ENCODE data around the gene TK2. TPM values are rescaled to one million over a fixed set of nuclear protein-coding genes. Genes with fewer than 3 reads are reported as not detected.
A peak's percentile ranks its signal among the peaks of the same experiment; 100 is the strongest.
"Not testable (repeated sequence)": the region's sequence is repeated elsewhere in the genome, so short reads cannot be mapped to it uniquely, and the experiment has no call there.

TK2 gene
- total RNA-seq, 1 experiment from 2014 or later, result 10.3 TPM

GRCh38 chr16:66512272-66513110 lies 37.4 kb downstream of the TK2 start:
- in situ Hi-C loops (cut with HindIII; ENCODE audit: low sequenced_read_pairs), result no loop called here
- DNase-seq (ENCODE audit: low spot score), result no peak

- peak; percentile 63 for DNase-seq (ENCODE audit: low spot score)
- in situ Hi-C loops (cut with HindIII; ENCODE audit: low sequenced_read_pairs), result no loop called here
Observed at GRCh38 chr16:66511602-66512271, 38.2 kb downstream of the TK2 start.

GRCh38 chr16:66510711-66511601 lies 39.0 kb downstream of the TK2 start:
- in situ Hi-C loops (cut with HindIII; ENCODE audit: low sequenced_read_pairs), result no loop called here
- DNase-seq (ENCODE audit: low spot score), result no peak

GRCh38 chr16:66510298-66510697 lies 39.6 kb downstream of the TK2 start:
- no peak for DNase-seq (ENCODE audit: low spot score)
- in situ Hi-C loops (cut with HindIII; ENCODE audit: low sequenced_read_pairs), result no loop called here

GRCh38 chr16:66509576-66509975 lies 40.3 kb downstream of the TK2 start:
- in situ Hi-C loops (cut with HindIII; ENCODE audit: low sequenced_read_pairs), result no loop called here
- DNase-seq (ENCODE audit: low spot score), result no peak

- no peak for DNase-seq (ENCODE audit: low spot score)
- in situ Hi-C loops (cut with HindIII; ENCODE audit: low sequenced_read_pairs), result no loop called here
Observed at GRCh38 chr16:66508914-66509496, 40.9 kb downstream of the TK2 start.

- DNase-seq (ENCODE audit: low spot score), result no peak
- in situ Hi-C loops (cut with HindIII; ENCODE audit: low sequenced_read_pairs), result no loop called here
Observed at GRCh38 chr16:66508248-66508913, 41.5 kb downstream of the TK2 start.

GRCh38 chr16:66507731-66508239 lies 42.1 kb downstream of the TK2 start:
- no peak for DNase-seq (ENCODE audit: low spot score)
- in situ Hi-C loops (cut with HindIII; ENCODE audit: low sequenced_read_pairs), result no loop called here

- DNase-seq (ENCODE audit: low spot score), result no peak
- in situ Hi-C loops (cut with HindIII; ENCODE audit: low sequenced_read_pairs), result no loop called here
Observed at GRCh38 chr16:66503612-66504011, 46.3 kb downstream of the TK2 start.

GRCh38 chr16:66503030-66503429 lies 46.9 kb downstream of the TK2 start:
- DNase-seq (ENCODE audit: low spot score), result peak; percentile 45

GRCh38 chr16:66502020-66502913 lies 47.7 kb downstream of the TK2 start:
- in situ Hi-C loops (cut with HindIII; ENCODE audit: low sequenced_read_pairs), result no loop called here
- no peak for DNase-seq (ENCODE audit: low spot score)

More at GRCh38 chr16:66503030-66503429, 46.9 kb downstream of the TK2 start:
- in situ Hi-C loops (cut with HindIII; ENCODE audit: low sequenced_read_pairs), result no loop called here

GRCh38 chr16:66501563-66501962 lies 48.4 kb downstream of the TK2 start:
- in situ Hi-C loops (cut with HindIII; ENCODE audit: low sequenced_read_pairs); DNase-seq (ENCODE audit: low spot score): not testable (repeated sequence)

GRCh38 chr16:66497921-66498320 lies 52.0 kb downstream of the TK2 start:
- DNase-seq (ENCODE audit: low spot score); in situ Hi-C loops (cut with HindIII; ENCODE audit: low sequenced_read_pairs): not testable (repeated sequence)

GRCh38 chr16:66496226-66496625 lies 53.7 kb downstream of the TK2 start:
- in situ Hi-C loops (cut with HindIII; ENCODE audit: low sequenced_read_pairs); DNase-seq (ENCODE audit: low spot score): not testable (repeated sequence)

- DNase-seq (ENCODE audit: low spot score), result no peak
Observed at GRCh38 chr16:66495440-66495839, 54.5 kb downstream of the TK2 start.

GRCh38 chr16:66494916-66495315 lies 55.0 kb downstream of the TK2 start:
- no peak for DNase-seq (ENCODE audit: low spot score)
- in situ Hi-C loops (cut with HindIII; ENCODE audit: low sequenced_read_pairs), result no loop called here

More at GRCh38 chr16:66495440-66495839, 54.5 kb downstream of the TK2 start:
- in situ Hi-C loops (cut with HindIII; ENCODE audit: low sequenced_read_pairs), result no loop called here

Measured in G401 (cell line).